Neuronal stem cell (in vitro differentiated cells): ENCODE data around the gene ZNF423.

ENCODE experiments used
- DNase-seq: peaks from one replicate; pipeline ENCODE4 v3.0.0-alpha.2; 2013; ENCODE audit warnings: low spot score
- H2AFZ ChIP-seq: one replicate; pipeline ENCODE4 v1.6.1; 2013; ENCODE audit warnings: mild to moderate bottlenecking, low read length, inconsistent platforms
- H2AK5ac ChIP-seq: 2 replicates; pipeline ENCODE4 v1.6.1; 2013; ENCODE audit warnings: low read depth, mild to moderate bottlenecking, inconsistent platforms, low read length, moderate library complexity, mixed read lengths
- H2BK120ac ChIP-seq: 2 replicates; pipeline ENCODE4 v1.6.1; 2013; ENCODE audit warnings: low read depth, mild to moderate bottlenecking, inconsistent platforms, low read length, moderate library complexity, mixed read lengths
- H2BK12ac ChIP-seq: one replicate; pipeline ENCODE4 v1.6.1; 2013; ENCODE audit warnings: low read length, inconsistent platforms
- H2BK15ac ChIP-seq: 2 replicates; pipeline ENCODE4 v1.6.1; 2013; ENCODE audit warnings: mild to moderate bottlenecking, low read length, inconsistent platforms, mixed read lengths
- H2BK5ac ChIP-seq: one replicate; pipeline ENCODE4 v1.6.1; 2013; ENCODE audit warnings: inconsistent platforms, mild to moderate bottlenecking, low read length, moderate library complexity
- H3K14ac ChIP-seq: one replicate; pipeline ENCODE4 v1.6.1; 2013; ENCODE audit warnings: low read length, inconsistent platforms
- H3K18ac ChIP-seq: 2 replicates; pipeline ENCODE4 v1.6.1; 2013; ENCODE audit warnings: low read length, inconsistent platforms
- H3K23ac ChIP-seq: 2 replicates; pipeline ENCODE4 v1.6.1; 2013; ENCODE audit warnings: low read depth, mild to moderate bottlenecking, mixed read lengths, low read length, inconsistent platforms; ENCODE audit not compliant: poor library complexity
- H3K27ac ChIP-seq: replicated peaks from 3 replicates; pipeline ENCODE4 v1.5.1; 2013; ENCODE audit warnings: low read length, inconsistent platforms
- H3K27me3 ChIP-seq, 3 experiments: 2 replicates each; pipeline ENCODE4 v1.6.1; 2013; ENCODE audit warnings: low read length in 3 of 3, mild to moderate bottlenecking in 2 of 3, inconsistent platforms in 1 of 3, low read depth in 1 of 3, mixed read lengths in 1 of 3, moderate library complexity in 1 of 3; ENCODE audit not compliant: control insufficient read depth in 3 of 3, insufficient read depth in 3 of 3
- H3K36me3 ChIP-seq, 2 donors: replicated peaks in 1 of 2; 2 replicates each; pipeline ENCODE4 v1.6.1; 2013; ENCODE audit warnings: low read length in 2 of 2; ENCODE audit not compliant: control insufficient read depth in 2 of 2, insufficient read depth in 2 of 2
- H3K4ac ChIP-seq: 2 replicates; pipeline ENCODE4 v1.6.1; 2013; ENCODE audit warnings: inconsistent platforms, mild to moderate bottlenecking, low read length, moderate library complexity
- H3K4me1 ChIP-seq, 2 donors: 1 replicate in 1 of 2; 2 replicates in 1 of 2; pipeline ENCODE4 v1.6.1; 2013; ENCODE audit warnings: low read length in 2 of 2, low read depth in 1 of 2; ENCODE audit not compliant: control insufficient read depth in 2 of 2, insufficient read depth in 1 of 2
- H3K4me2 ChIP-seq: one replicate; pipeline ENCODE4 v1.6.1; 2013; ENCODE audit warnings: mild to moderate bottlenecking, low read length, inconsistent platforms; ENCODE audit not compliant: insufficient read depth, poor library complexity, severe bottlenecking
- H3K4me3 ChIP-seq, 2 donors: 2 replicates each; pipeline ENCODE4 v1.5.1; 2013; ENCODE audit warnings: low read length in 2 of 2, mild to moderate bottlenecking in 2 of 2, inconsistent platforms in 1 of 2, moderate library complexity in 1 of 2
- H3K79me1 ChIP-seq: one replicate; pipeline ENCODE4 v1.6.1; 2013; ENCODE audit warnings: low read depth, mild to moderate bottlenecking, inconsistent platforms, low read length, moderate library complexity
- H3K9ac ChIP-seq: one replicate; pipeline ENCODE4 v1.6.1; 2013; ENCODE audit warnings: mild to moderate bottlenecking, low read depth, low read length, inconsistent platforms; ENCODE audit not compliant: poor library complexity
- H3K9me3 ChIP-seq, 2 donors: replicated peaks in 1 of 2; 2 replicates each; pipeline versions ENCODE3 to v1.6.1; 2013; ENCODE audit warnings: low read length in 2 of 2, mild to moderate bottlenecking in 2 of 2, inconsistent platforms in 1 of 2, low read depth in 1 of 2, mixed read lengths in 1 of 2, moderate library complexity in 1 of 2; ENCODE audit not compliant: control insufficient read depth in 2 of 2, insufficient read depth in 1 of 2
- H4K8ac ChIP-seq: one replicate; pipeline ENCODE4 v1.6.1; 2013; ENCODE audit warnings: low read depth, mild to moderate bottlenecking, inconsistent platforms, low read length, moderate library complexity
- H4K91ac ChIP-seq: one replicate; pipeline ENCODE4 v1.6.1; 2013; ENCODE audit warnings: low read length, low read depth, mild to moderate bottlenecking, inconsistent platforms; ENCODE audit not compliant: poor library complexity
- WGBS, 2 donors: extraction: QIAGEN DNeasy Blood & Tissue Kit; methylation state at CpG; one replicate each; pipeline ENCODE4 v1.1.7; 2013; ENCODE audit warnings: missing lambda C conversion rate in 2 of 2, mixed read lengths in 1 of 2; ENCODE audit not compliant: insufficient read length in 2 of 2, insufficient replicate concordance in 1 of 2; ENCODE audit errors: extremely low coverage in 2 of 2; 5-methylcytosine and 5-hydroxymethylcytosine counted together

Gene ZNF423

GRCh38 chr16:49701789-49702494, 154.0 kb downstream of the ZNF423 start:
- Histone ChIP-seq H3K27ac (peak overlapping the region; percentile 97), H3K27me3 (no peaks in the 10 kb centered on the region), H2BK12ac (no peak overlapping the region), H3K36me3 (peaks cover 1 to 15% of the 10 kb centered on the region in 2 donors), H3K4ac (no peak overlapping the region), H3K14ac (no peak overlapping the region), H3K4me2 (peak overlapping the region; percentile 43), H4K8ac (no peak overlapping the region), H2BK15ac (no peak overlapping the region), H3K4me1 (peaks cover 53 to 66% of the 10 kb centered on the region in 2 donors), H3K18ac (peak overlapping the region; percentile 95), H3K79me1 (peaks cover 2% of the 10 kb centered on the region), H4K91ac (no peak overlapping the region), H3K9me3 (no peaks in the 10 kb centered on the region), H3K23ac (no peak overlapping the region), H2AFZ (no peak overlapping the region), H2BK5ac (peak overlapping the region; percentile 79), H3K9ac (no peak overlapping the region), H2AK5ac (no peak overlapping the region), H2BK120ac (no peak overlapping the region), H3K4me3 (peak overlapping the region in 1 of 2 donors; percentile 32)
- peak; percentile 76 for DNase-seq
- WGBS, 2 donors: no CpG with 5 or more reads among the region's 15 CpGs

DNA sequence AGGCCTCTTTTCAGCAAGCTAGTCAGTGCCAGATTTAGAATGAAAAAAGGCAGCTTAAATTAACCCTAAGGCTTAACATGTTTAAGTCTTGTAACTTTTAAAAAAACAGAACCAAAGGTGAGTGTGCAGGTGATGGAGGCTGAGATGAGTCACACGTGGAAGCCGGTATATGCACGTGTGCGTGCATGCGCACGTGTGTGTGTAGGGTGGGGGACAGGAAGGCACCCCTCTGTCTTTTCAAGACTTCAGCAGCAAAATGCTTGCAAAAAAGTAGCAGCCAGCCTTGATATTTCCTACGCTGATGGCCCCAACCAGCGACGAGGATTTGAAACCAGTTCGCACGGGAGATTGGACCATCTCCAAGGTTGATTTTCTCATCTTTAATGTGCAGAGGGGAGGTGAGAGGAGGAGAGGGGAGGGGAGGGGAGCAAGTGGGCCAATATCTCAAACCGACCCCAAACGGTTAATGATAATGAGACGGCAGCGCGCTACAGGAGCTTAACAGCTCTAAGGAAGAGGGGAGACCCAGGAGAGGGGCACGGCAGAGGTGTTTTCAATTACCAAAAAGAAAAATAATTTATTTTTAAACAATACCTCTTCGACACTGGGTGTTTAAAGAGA, 154.7 kb downstream of the ZNF423 start:
- no CpG with 5 or more reads among the region's 18 CpGs for WGBS, 2 donors
- Histone ChIP-seq H4K91ac (no peak overlapping the region), H3K79me1 (peaks cover 2% of the 10 kb centered on the region), H3K4me3 (peak overlapping the region in 1 of 2 donors; percentile 44), H2AFZ (no peak overlapping the region), H3K18ac (peak overlapping the region; percentile 92), H3K14ac (no peak overlapping the region), H3K4ac (no peak overlapping the region), H2BK12ac (no peak overlapping the region), H2BK120ac (no peak overlapping the region), H3K36me3 (peaks cover 0 to 15% of the 10 kb centered on the region in 2 donors), H3K4me2 (peak overlapping the region; percentile 38), H3K9ac (no peak overlapping the region), H3K9me3 (no peaks in the 10 kb centered on the region), H2BK15ac (no peak overlapping the region), H3K27ac (peak overlapping the region; percentile 97), H4K8ac (no peak overlapping the region), H3K27me3 (no peaks in the 10 kb centered on the region), H2BK5ac (no peak overlapping the region), H2AK5ac (no peak overlapping the region), H3K4me1 (peaks cover 55 to 72% of the 10 kb centered on the region in 2 donors), H3K23ac (no peak overlapping the region)
- DNase-seq: no peak

DNA sequence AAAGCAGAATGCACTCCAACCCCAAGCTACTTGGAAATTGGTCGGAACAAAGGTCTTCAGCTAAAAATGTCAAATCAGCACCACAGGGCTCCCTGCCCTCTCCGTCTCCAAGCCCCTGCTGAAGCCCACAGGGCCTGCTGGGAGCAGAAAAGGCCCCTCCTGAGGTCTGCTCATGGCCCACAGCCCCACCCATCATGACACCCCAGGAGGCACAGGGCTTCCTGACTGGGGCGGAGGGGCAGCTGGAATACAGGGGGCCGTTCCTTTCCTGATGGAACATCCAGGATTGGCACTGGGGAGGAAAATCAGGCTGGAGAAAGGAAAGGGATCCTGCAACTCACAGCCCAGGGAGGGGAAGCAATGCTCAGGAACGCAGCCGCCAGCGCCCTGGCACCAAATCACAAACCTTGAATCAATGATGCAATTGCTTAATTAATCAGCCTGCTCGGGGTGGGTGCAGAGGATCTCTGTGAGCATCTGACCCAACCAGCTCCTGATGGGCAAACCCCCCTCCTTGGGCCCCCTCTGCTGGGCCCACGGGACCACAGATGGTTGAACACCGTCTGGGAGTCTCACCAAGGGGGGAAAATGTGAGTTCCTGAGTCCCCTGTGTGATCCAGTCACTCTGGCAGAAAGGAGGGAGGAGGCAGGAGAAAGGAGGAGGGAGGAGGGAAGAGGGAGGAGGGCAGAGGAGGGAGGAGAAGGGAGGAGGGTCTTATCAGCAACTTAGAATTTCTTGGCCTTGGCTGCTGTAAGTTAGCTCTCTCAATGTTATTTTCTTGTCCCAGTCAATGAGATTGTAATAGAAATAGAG, 155.5 kb downstream of the ZNF423 start:
- Histone ChIP-seq H3K4ac (peak overlapping the region; percentile 57), H3K79me1 (no peaks in the 10 kb centered on the region), H2BK12ac (peak overlapping the region; percentile 41), H3K18ac (peak overlapping the region; percentile 91), H3K9me3 (no peaks in the 10 kb centered on the region), H3K23ac (no peak overlapping the region), H3K36me3 (peaks cover 0 to 15% of the 10 kb centered on the region in 2 donors), H3K27ac (peak overlapping the region; percentile 97), H2BK15ac (peak overlapping the region; percentile 25), H4K91ac (no peak overlapping the region), H2AK5ac (peak overlapping the region; percentile 82), H3K4me1 (peaks cover 60 to 79% of the 10 kb centered on the region in 2 donors), H3K9ac (no peak overlapping the region), H3K14ac (no peak overlapping the region), H4K8ac (no peak overlapping the region), H3K4me2 (peak overlapping the region; percentile 38), H2BK120ac (no peak overlapping the region), H3K27me3 (no peaks in the 10 kb centered on the region), H3K4me3 (peak overlapping the region in 1 of 2 donors; percentile 44), H2AFZ (peak overlapping the region; percentile 30), H2BK5ac (peak overlapping the region; percentile 93)
- peak; percentile 37 for DNase-seq
- WGBS, 2 donors: no CpG with 5 or more reads among the region's 10 CpGs

- H2BK15ac ChIP-seq: no peak overlapping the region
- no CpG with 5 or more reads among the region's 3 CpGs for WGBS, 2 donors
- no peak for DNase-seq
- H3K27me3 ChIP-seq: no peaks in the 10 kb centered on the region
- H3K36me3 ChIP-seq: peaks cover 0 to 15% of the 10 kb centered on the region in 2 donors
- H2BK12ac ChIP-seq: no peak overlapping the region
- H3K4me3 ChIP-seq: peak overlapping the region in 1 of 2 donors; percentile 44
- no peak overlapping the region for H4K91ac ChIP-seq
- no peak overlapping the region for H3K9ac ChIP-seq
- no peak overlapping the region for H2BK5ac ChIP-seq
- H3K18ac ChIP-seq: peak overlapping the region; percentile 9
- no peak overlapping the region for H2AK5ac ChIP-seq
- H3K79me1 ChIP-seq: no peaks in the 10 kb centered on the region
- no peak overlapping the region for H3K4me2 ChIP-seq
- H2BK120ac ChIP-seq: peak overlapping the region; percentile 10
- H3K4me1 ChIP-seq: peaks cover 63 to 82% of the 10 kb centered on the region in 2 donors
- H4K8ac ChIP-seq: no peak overlapping the region
- H3K27ac ChIP-seq: peak overlapping the region; percentile 61
- no peak overlapping the region for H3K14ac ChIP-seq
- no peak overlapping the region for H3K4ac ChIP-seq
- no peak overlapping the region for H3K23ac ChIP-seq
- H3K9me3 ChIP-seq: no peaks in the 10 kb centered on the region
- H2AFZ ChIP-seq: no peak overlapping the region
These were observed 156.1 kb downstream of the ZNF423 start for GRCh38 chr16:49699841-49700175.
